Measurements from ENCODE around the gene OPN4. TPM values are rescaled to one million over a fixed set of nuclear protein-coding genes. Genes with fewer than 3 reads are reported as not detected.

OPN4 gene
- total and polyA plus RNA-seq, 8 donors: not detected

DNA sequence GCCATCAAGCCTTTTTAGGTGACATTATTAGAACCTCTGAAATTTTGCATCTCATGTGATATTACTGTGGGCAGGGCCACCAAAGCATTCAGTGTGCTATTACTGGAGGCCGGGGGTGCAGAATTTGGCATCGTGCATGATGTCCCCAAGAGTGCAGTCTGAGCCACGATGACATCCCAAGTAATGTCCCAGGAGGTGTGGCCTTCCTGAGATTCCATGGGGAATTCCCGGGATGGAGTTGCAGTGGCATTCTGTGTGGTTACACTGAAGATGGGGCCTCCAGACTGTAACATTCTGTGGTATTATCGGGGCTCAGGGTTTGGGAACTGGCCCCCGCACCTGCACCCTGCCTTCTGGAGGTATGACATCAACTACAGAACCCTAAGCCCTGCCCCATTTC, 23.0 kb downstream of the OPN4 start:
- no peaks in the 10 kb centered on the region for H3K27me3 ChIP-seq
- TF ChIP-seq POLR2A (IDR thresholded peaks at IDR 0.05): no peak
- TF ChIP-seq EP300 (IDR thresholded peaks at IDR 0.05): no peak
- TF ChIP-seq POLR2AphosphoS5 (IDR thresholded peaks at IDR 0.05): no peak
- TF ChIP-seq, protein P1, sequence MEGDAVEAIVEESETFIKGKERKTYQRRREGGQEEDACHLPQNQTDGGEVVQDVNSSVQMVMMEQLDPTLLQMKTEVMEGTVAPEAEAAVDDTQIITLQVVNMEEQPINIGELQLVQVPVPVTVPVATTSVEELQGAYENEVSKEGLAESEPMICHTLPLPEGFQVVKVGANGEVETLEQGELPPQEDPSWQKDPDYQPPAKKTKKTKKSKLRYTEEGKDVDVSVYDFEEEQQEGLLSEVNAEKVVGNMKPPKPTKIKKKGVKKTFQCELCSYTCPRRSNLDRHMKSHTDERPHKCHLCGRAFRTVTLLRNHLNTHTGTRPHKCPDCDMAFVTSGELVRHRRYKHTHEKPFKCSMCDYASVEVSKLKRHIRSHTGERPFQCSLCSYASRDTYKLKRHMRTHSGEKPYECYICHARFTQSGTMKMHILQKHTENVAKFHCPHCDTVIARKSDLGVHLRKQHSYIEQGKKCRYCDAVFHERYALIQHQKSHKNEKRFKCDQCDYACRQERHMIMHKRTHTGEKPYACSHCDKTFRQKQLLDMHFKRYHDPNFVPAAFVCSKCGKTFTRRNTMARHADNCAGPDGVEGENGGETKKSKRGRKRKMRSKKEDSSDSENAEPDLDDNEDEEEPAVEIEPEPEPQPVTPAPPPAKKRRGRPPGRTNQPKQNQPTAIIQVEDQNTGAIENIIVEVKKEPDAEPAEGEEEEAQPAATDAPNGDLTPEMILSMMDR (IDR thresholded peaks at IDR 0.05): no peak
- no peaks in the 10 kb centered on the region for H3K9me3 ChIP-seq
- H3K36me3 ChIP-seq: peaks cover 0 to 4% (median 0%) of the 10 kb centered on the region in 4 donors
- no peak overlapping the region for H3K4me3 ChIP-seq
- 69 to 83% (median 80%) methylated on average over 6 of the region's 6 CpGs for WGBS, 5 donors
- H3K4me1 ChIP-seq: peaks cover 16 to 57% (median 32%) of the 10 kb centered on the region in 4 donors
- H3K27ac ChIP-seq: no peak overlapping the region
- no peak for DNase-seq
- intact Hi-C loops (cut with DNase I; ENCODE audit: low total_unique reads): no loop called here

DNA sequence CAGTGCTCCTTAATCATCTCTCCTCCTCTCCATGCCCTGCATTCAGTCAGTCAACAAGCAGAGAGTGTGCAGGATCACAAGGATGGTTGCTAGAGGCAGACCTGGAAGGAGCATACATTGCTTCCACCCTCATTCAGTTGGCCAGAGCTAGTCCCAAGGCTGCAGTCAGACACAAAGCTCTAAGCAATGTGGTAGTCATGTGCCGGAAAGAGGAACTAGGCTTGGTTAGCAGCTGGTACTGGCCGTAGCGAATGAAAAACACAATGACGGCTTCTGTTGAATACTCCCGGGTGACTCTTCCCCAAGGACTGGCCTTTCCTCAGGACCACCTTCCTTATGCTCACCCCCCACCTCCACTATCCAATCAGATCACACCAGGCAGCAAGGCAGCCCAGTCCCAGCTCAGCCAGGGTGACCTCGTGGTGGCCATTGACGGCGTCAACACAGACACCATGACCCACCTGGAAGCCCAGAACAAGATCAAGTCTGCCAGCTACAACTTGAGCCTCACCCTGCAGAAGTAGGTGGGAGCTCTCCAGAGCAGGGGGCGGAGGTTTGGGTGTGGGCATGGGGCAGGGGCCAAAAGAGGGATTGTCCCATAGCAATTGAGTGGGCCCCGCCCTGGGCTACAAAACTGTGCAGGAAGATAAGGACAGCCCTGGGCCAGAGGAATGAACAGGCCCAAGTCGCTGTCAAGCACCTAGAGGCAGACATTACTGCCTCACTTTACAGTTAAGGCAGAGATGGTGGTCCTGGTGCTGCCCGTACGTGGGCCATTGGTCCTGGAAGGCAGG, 24.8 kb downstream of the OPN4 start:
- no peak for DNase-seq
- peaks cover 6 to 49% (median 27%) of the 10 kb centered on the region in 4 donors for H3K4me1 ChIP-seq
- intact Hi-C loops (cut with DNase I; ENCODE audit: low total_unique reads): no loop called here
- no peak overlapping the region for H3K4me3 ChIP-seq
- TF ChIP-seq, protein P1 (IDR thresholded peaks at IDR 0.05): no peak
- no peak for TF ChIP-seq POLR2AphosphoS5 (IDR thresholded peaks at IDR 0.05)
- TF ChIP-seq POLR2A (IDR thresholded peaks at IDR 0.05): no peak
- no peak for TF ChIP-seq EP300 (IDR thresholded peaks at IDR 0.05)
- WGBS, 5 donors: 79 to 84% (median 81%) methylated on average over 11 to 13 of the region's 13 CpGs
- no peak overlapping the region for H3K27ac ChIP-seq
- H3K27me3 ChIP-seq: no peaks in the 10 kb centered on the region
- peaks cover 0 to 4% (median 0%) of the 10 kb centered on the region in 4 donors for H3K36me3 ChIP-seq
- H3K9me3 ChIP-seq: no peaks in the 10 kb centered on the region

GRCh38 chr10:86681047-86681446, 26.7 kb downstream of the OPN4 start:
- Histone ChIP-seq H3K4me3 (no peak overlapping the region), H3K9me3 (no peaks in the 10 kb centered on the region), H3K27ac (peak overlapping the region in 3 of 5 donors; percentile 47 to 64 (median 54)), H3K27me3 (peaks cover 0 to 13% (median 0%) of the 10 kb centered on the region in 3 donors), H3K36me3 (peaks cover 0 to 4% (median 0%) of the 10 kb centered on the region in 4 donors), H3K4me1 (peaks cover 12 to 52% (median 22%) of the 10 kb centered on the region in 4 donors)
- 54 to 75% (median 67%) methylated on average over 9 to 14 of the region's 14 CpGs for WGBS, 5 donors
- peak in 1 of 2 donors; percentile 46 for DNase-seq
- intact Hi-C loops (cut with DNase I; ENCODE audit: low total_unique reads): no loop called here
- TF ChIP-seq EP300 (IDR thresholded peaks at IDR 0.05) (no peak), POLR2A (IDR thresholded peaks at IDR 0.05) (no peak), POLR2AphosphoS5 (IDR thresholded peaks at IDR 0.05) (no peak)
- TF ChIP-seq, protein P1 (IDR thresholded peaks at IDR 0.05): no peak

DNA sequence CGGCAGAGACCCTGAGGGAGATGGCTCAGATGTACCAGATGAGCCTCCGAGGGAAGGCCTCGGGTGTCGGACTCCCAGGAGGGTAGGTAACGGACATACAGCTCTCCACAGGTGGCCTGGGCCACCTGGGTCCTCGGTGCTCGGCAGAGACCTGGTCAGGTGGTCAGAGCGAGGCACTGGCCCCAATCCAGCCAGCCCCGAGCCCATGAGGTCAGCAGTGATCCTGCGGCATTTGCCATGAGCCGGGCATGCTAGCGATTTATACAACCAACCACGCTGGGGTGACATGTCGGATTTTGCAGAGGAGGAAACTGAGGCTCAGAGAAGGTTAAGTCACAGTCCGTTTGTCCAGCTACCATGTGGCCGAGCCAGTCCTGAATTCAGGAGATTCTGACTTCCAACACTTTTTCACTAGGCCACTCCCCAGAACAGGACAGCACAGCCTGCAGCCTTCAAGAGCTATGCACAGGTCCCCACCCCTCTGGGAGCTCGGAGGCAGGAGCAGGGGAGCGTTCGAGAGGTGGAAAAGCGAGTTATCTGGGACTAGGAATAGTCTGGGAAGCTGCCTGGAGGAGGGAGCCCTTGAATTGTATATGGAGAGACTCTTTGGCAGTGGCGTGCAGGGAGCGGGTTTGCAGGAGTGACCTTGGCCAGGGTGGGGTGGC, 27.5 kb downstream of the OPN4 start:
- H3K4me3 ChIP-seq: no peak overlapping the region
- TF ChIP-seq POLR2AphosphoS5 (IDR thresholded peaks at IDR 0.05) (no peak), EP300 (IDR thresholded peaks at IDR 0.05) (no peak), POLR2A (IDR thresholded peaks at IDR 0.05) (no peak)
- TF ChIP-seq, protein P1 (IDR thresholded peaks at IDR 0.05): no peak
- peaks cover 0 to 14% (median 0%) of the 10 kb centered on the region in 3 donors for H3K27me3 ChIP-seq
- H3K27ac ChIP-seq: peak overlapping the region in 3 of 5 donors; percentile 47 to 64 (median 54)
- H3K4me1 ChIP-seq: peaks cover 12 to 48% (median 22%) of the 10 kb centered on the region in 4 donors
- peaks cover 0 to 4% (median 0%) of the 10 kb centered on the region in 4 donors for H3K36me3 ChIP-seq
- no peaks in the 10 kb centered on the region for H3K9me3 ChIP-seq
- 84 to 92% (median 86%) methylated on average over 20 to 22 of the region's 22 CpGs for WGBS, 5 donors
- intact Hi-C loops (cut with DNase I; ENCODE audit: low total_unique reads): no loop called here
- DNase-seq: no peak
